ENCODE data around the gene BMPR1A.
A peak's percentile ranks its signal among the peaks of the same experiment; 100 is the strongest.
"Not testable (repeated sequence)": the region's sequence is repeated elsewhere in the genome, so short reads cannot be mapped to it uniquely, and the experiment has no call there.

The BMPR1A gene

GRCh38 chr10:86964061-86964846 lies 207.8 kb downstream of the BMPR1A start:
- no peak for DNase-seq (ENCODE audit: low read depth in 2 of 3, low spot score in 1 of 3)

GRCh38 chr10:86964847-86965190 lies 208.4 kb downstream of the BMPR1A start:
- DNase-seq (ENCODE audit: low read depth in 2 of 3, low spot score in 1 of 3) = no peak

GRCh38 chr10:86965986-86966654 lies 209.7 kb downstream of the BMPR1A start:
- no peak for DNase-seq (ENCODE audit: low read depth in 2 of 3, low spot score in 1 of 3)

GRCh38 chr10:86967481-86967941 lies 211.1 kb downstream of the BMPR1A start:
- no peak for DNase-seq (ENCODE audit: low read depth in 2 of 3, low spot score in 1 of 3)

GRCh38 chr10:86968271-86968993 lies 212.0 kb downstream of the BMPR1A start, which contains the start of gene ADIRF:
TSS of gene ADIRF (plus strand) at chr10:86968482. CDS start at chr10:86968545, 63 bp downstream.
- no peak for DNase-seq (ENCODE audit: low read depth in 2 of 3, low spot score in 1 of 3)

- DNase-seq (ENCODE audit: low read depth in 2 of 3, low spot score in 1 of 3) = no peak
Measured at GRCh38 chr10:86968994-86969355, 212.6 kb downstream of the BMPR1A start.

GRCh38 chr10:86969421-86970041 lies 213.1 kb downstream of the BMPR1A start:
- no peak for DNase-seq (ENCODE audit: low read depth in 2 of 3, low spot score in 1 of 3)

- no peak for DNase-seq (ENCODE audit: low read depth in 2 of 3, low spot score in 1 of 3)
Measured at GRCh38 chr10:86970162-86970981, 214.0 kb downstream of the BMPR1A start.

GRCh38 chr10:86970982-86971231 lies 214.5 kb downstream of the BMPR1A start:
- DNase-seq (ENCODE audit: low read depth in 2 of 3, low spot score in 1 of 3) = no peak

GRCh38 chr10:86971232-86971991 lies 215.0 kb downstream of the BMPR1A start:
- DNase-seq (ENCODE audit: low read depth in 2 of 3, low spot score in 1 of 3) = peak; percentile 64 to 77 (median 66)

- DNase-seq (ENCODE audit: low read depth in 2 of 3, low spot score in 1 of 3) = no peak
Measured at GRCh38 chr10:86972613-86973380, 216.4 kb downstream of the BMPR1A start.

- DNase-seq (ENCODE audit: low read depth in 2 of 3, low spot score in 1 of 3) = no peak
Measured at GRCh38 chr10:86974484-86974883, 218.1 kb downstream of the BMPR1A start.

GRCh38 chr10:86976362-86977056 lies 220.1 kb downstream of the BMPR1A start:
- no peak for DNase-seq (ENCODE audit: low read depth in 2 of 3, low spot score in 1 of 3)

- DNase-seq (ENCODE audit: low read depth in 2 of 3, low spot score in 1 of 3) = not testable (repeated sequence)
Measured at GRCh38 chr10:86978457-86978856, 222.0 kb downstream of the BMPR1A start.

GRCh38 chr10:86979296-86979818 lies 222.9 kb downstream of the BMPR1A start:
- no peak for DNase-seq (ENCODE audit: low read depth in 2 of 3, low spot score in 1 of 3)

- DNase-seq (ENCODE audit: low read depth in 2 of 3, low spot score in 1 of 3) = no peak
Measured at GRCh38 chr10:86979977-86980448, 223.6 kb downstream of the BMPR1A start.

- not testable (repeated sequence) for DNase-seq (ENCODE audit: low read depth in 2 of 3, low spot score in 1 of 3)
Measured at GRCh38 chr10:86981020-86981419, 224.6 kb downstream of the BMPR1A start.

- DNase-seq (ENCODE audit: low read depth in 2 of 3, low spot score in 1 of 3) = no peak
Measured at GRCh38 chr10:86981716-86982115, 225.3 kb downstream of the BMPR1A start.
